Pulmonary artery endothelial cell (primary cell): ENCODE data around the gene KCNH4. TPM values are rescaled to one million over a fixed set of nuclear protein-coding genes. Genes with fewer than 3 reads are reported as not detected.

Experiments
- DNase-seq: peaks from one replicate; pipeline ENCODE4 v3.0.0-alpha.2; 2011; ENCODE audit warnings: low read depth, low spot score
- total RNA-seq: library from RNA; depleted of rRNA; stranded (reverse); fragments of >200 nt; gene quantifications from 2 replicates; pipeline ENCODE4 v1.2.3, GENCODE V29; 2014

Gene KCNH4
- total RNA-seq, 1 donor from 2014 or later: not detected

DNA sequence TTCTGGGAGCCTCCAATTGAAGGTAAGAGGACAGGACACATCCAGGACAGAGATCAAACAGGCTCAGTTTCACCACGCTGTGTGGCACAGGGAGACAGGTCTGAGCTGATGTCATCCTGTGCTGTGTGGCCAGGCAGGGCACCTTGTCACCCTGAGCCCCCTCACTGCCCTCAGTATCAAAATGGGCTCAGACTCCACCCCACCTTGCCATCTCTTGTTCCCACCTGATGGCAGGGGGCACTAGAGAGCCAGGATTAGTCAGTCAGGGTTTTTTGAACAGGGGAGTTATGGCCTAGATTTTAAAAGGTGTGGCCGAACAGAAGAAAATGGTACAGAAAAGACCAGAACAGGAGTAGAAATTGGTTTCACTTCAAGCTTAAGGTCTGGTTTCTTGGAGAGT lies 62.4 kb downstream of the KCNH4 start:
- no peak for DNase-seq

DNA sequence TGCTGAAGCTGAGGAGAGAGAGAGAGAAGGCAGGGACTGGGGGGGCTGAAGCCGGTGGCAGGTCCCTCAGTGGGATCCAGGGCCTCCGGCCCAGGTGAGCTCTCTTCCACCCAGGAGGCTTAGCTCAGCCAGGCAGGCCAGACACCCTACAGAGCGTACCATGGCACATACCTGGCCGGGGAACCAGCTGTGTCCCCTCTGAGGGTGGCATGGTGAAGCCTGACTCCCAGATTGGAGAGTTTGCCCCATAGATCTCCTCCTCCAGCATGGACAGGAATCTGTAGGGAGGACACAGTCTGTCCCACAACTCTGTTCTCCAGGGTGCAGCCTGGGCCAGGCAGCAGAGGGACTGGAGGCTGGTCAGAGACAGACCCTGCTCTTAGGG lies 62.8 kb downstream of the KCNH4 start:
- DNase-seq: no peak

DNA sequence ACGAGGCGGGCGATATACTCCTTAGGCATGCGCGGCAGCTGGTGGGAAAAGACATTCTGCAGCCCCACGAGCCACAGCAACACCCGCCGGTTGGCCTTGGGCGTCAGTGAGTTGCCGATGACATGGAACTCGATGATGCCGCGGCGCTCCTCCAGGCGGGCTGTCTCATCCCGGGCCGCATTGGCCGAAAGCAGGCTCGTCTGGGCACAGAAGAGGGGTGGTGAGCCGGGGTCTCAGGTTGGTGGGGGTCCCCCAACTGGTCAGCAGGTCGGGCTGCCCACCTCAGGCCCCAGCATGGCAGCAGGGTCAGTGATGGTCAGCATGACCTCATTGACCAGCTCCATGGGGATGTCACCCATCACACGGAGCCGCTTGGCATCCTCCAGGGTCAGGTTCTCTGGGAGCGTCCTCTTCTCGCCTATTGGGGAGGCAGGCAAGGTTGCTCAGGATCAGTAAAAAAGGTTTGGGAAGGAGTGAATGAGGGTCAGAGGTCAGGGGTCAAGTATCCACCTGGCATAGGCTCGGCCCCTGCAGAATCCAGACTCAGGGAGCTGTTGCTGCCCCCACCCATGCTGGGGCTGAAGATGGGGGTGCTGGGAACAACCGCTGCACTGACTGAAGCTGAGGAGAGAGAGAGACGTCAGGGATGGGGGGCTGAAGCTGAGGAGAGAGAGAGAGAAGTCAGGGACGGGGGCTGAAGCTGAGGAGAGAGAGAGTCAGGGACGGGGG lies 63.4 kb downstream of the KCNH4 start:
- DNase-seq: no peak

DNA sequence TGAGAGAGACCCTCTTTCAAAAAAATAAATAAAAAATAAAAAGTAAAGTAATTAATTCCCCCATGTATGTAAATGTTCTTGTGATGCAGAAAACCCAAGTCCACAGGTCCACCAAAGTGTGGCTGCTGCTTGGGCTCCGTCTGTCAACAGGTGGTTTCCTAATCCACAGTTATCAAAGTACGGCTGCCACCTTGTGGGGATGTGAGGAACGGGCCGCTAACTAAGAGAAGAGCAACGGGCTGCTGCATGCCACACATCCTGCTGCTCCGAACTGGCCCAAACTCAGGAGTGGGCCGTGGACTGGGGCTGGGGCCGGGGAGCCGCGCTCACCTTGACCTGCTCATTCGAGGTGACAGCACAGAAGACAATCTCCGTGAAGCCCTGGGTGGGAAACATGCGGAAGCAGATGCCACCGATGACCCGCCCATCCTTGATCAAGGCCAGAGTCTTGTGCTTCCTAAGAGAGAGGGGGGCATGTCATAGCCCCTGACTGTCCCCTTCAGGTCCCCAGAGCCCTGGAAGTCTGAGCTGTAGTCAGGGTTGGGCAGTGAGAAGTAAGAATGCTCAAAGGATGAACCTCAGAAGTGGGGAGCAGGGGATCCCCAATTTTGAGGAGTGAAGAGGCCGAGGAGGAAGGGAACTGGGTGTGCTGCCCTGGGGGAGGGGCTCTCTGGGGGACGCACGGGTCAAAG lies 64.1 kb downstream of the KCNH4 start:
- DNase-seq: peak; percentile 45

DNA sequence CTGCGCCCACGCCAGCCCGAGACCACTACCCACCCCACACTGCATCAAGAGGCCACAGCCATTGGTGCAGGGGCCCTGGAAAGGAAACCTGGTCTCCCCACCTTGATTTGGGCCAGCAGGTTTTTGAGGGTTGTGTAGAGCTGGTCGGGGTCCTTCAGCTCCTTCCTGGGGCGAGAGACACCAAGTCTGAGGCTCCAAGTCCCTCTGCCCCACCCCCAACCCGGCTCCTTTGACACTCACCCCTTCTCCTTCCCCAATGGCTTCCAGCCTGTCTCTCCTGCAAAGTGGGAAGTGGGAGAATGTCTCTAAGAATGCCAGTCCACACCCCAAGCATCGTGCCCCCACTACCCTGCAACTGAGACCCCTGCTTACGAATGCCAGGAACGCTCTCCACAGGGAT lies 66.8 kb downstream of the KCNH4 start:
- DNase-seq: no peak

DNA sequence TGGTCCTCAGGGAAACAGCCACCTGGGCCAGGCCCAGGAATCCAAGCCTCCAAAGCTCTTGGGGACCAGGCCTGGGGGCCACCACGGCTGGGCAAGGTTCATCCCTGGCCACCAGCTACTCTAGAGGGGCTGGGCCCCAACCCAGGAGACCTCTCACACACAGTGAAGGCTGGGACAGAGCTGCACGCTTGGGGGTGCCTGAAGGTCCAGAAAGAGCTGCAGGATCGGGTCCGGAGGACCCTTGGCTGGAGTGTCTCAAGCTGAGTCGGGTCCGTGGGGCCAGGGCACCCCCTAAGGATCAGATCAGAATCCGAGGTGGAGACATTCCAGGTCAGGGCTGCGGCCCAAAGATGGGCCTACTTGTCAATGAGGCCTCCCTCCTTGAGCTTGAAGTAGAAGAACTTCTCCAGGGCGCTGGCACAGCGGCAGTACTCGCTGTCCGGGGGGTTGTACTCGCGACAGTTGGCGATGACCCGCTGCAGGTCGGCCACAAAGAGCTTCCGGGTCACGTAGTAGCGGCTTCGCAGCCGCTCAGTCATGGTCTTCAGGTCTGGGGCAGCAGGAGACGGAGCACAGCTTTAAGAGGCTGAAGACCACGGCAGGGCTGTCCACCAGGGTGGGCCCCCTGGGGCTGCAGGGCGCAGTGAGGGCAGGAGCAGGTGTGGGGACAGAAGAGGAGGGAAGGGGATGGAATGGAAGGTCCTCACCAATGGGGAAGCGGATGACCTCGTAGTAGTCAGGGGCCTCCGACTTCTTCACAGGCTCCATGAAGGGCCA lies 67.5 kb downstream of the KCNH4 start:
- no peak for DNase-seq

DNA sequence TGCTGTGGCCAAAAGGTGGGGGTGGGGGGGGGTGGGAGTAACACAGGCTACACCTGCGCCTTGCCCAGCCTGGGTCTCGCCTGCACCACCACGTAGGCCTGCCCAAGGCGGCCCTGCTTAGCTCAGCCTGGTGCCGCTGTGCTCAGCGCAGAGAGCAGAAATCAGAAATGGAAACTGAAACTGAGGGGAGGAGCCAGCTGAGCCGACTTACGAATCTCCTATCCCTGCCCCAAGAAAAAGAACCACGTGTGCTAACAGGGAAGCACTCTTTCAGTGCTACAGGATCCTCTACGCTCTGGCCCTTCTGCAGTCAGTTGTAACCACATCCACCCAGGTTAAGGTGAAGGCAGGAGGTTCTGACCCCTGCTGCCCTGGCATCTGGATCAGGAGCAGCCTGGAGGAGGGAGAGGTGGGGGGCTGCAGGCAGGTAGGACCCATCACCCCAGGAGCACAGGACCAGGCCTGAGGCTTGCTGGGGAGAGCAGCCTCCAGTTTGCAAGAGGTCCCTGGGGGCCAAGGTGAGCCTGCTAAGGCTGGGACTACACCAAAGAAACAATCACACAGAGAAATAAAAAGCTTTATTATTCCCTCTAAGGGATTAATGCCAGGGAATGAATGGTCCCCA lies 68.3 kb downstream of the KCNH4 start, which contains the start of gene DHX58:
TSS of gene DHX58 (minus strand) at position 163 of the 625 bp plus-strand sequence. CDS start 822 bp downstream, outside the sequence.
- peak; percentile 75 for DNase-seq

DNA sequence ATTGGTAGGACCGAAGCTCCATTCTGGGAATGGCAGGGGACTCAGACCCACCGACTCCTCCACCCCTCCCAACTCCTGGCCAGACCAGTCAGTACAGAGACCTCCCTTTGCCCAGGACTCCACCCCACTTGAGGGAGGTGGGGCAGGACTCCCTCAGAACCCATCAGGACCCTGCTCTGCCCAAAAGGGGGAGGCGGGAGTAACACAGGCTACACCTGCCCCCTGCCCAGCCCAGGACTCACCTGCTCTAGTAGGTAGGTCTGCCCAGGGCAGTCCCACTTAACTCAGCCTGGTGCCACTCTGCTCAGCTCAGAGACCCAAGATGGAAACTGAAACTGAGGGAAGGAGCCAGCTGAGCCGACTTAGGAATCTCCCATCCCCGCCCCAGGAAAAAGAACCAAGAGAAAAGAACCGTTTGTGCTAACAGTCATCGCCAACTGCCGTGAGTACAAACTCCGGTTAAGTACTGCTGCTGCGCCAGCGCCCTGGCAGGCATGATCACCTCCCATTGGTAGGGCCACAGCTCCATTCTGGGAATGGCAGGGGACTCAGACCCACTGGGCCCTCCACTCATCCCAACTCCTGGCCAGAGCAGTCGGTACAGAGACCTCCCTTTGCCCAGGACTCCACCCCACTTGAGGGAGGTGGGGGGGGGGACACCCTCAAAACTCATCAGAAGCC lies 68.9 kb downstream of the KCNH4 start:
- DNase-seq: no peak

DNA sequence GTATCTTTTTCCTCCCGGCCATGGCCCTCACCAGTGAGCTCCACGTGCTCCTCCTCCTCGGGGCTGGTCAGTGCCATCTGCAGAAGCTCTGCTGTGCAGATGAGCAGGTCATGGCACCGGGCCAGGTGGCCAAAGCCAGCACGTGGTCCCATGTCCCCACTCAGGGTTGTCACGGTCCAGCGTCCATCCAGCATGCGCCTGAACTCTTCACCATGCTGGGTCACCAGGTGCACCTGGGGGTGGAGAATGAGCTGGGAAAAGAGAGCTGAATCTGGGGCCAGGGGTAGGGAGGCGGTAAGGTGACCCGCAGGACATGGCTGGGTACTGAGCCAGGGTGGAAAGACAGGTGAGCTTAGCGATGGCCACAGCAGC lies 69.7 kb downstream of the KCNH4 start:
- DNase-seq: no peak

DNA sequence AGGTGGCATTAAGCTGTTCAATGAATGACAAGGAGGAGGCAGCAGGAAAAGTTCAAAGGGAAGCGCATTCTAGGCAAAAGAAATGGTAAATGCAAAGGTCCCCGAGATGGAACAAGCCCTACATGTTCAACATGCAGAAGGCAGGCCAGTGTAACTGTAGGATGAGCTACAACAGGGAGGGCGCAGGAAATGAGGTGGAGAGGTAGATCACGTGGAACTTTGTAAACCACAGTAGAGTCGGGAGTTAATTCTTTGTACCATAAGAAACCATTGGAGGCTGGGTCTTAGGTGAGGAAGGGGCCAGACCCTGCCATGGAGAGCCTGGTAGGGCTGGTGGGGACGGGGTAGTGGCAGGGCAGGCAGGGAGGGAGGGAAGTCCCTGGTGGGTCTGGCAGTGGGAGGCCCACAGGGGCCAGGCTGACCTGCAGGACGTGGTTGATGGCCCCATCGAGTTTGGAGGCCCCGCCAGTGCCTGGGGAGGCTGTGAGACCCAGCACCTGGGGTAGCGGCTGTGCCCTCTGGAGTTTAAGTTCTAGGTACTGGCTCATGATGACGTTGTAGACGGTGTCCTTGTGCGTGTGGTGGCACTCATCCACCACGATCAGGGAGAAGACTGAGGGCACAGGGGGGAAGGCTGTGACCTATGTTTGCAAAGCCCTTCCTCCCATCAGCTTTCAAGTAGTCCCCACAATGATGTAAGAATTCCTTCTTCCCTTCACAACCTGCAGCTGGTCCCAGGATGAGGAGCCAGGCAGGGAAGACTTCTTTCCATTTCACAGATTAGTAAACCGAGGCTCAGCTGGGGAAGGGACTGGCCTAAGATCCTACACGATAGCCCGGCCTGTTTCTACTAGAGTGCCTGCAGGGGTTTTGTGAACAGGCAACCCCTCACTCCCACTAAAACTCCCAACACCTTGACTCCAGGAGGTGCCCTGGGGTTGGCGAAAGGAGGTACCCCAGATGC lies 70.4 kb downstream of the KCNH4 start:
- no peak for DNase-seq

DNA sequence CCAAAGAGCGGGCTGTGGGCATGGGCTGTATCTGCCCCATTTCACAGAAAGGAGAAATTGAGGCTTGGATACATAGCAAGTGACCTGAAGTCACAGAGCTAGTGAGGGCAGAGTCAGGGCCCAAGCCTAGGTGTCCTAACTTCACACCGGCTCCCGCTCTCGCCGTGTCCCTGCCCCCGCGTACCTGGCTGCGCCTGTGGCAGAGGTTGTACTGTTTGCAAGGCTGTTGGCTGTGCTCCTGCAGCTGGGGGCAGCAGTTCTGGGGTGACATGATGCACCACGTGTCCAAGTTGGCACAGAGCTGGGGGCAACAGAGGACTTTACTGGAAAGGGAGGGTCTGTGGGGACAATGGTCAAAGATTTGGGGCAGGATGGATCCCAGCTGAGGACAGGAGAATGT lies 71.9 kb downstream of the KCNH4 start:
- no peak for DNase-seq

DNA sequence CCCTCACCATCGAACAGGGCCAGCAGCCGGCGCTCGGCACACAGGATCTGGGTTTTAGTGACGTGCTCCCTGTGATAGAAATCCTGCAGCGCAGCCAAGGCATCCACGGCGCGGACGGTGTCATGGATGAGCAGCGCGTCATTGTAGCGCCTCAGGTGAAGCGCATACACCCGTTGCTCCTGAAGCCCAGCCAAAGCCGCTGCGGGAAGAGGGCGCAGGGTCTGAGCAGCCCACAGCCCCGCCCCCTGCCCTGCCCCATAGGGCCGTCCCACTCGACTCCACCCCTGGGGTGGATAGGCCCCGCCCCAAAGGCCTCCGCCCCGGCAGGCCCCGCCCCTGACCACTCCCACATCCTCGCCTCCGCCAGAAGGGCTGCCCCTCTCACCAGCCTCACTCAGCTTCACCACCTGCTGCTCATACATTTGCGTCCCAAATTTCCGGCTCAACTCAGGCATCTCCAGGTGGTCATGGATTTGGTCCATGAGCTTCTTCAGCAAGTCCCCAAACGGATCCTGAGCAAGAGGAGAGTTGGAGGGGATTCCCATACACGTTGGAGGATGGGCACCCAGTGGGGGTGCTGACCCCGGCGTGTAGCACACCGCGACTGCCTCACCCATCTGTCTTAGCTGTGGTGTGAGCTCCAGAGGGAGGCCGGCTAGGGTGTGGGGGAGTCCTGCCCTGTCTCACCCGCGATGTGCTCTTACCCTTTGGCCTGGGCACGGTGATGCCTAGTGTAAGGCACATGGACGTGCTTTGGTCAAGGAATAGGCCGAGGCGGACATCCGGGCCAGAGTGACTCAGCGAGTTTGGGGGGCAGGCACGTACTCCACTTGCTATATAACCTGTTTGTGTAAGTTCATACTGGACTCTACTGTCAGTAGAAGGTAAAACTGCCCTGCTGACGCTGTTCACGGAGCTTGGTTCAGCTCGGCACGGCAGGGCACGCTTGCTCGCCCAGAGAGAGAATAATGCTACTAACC lies 73.1 kb downstream of the KCNH4 start:
- no peak for DNase-seq

DNA sequence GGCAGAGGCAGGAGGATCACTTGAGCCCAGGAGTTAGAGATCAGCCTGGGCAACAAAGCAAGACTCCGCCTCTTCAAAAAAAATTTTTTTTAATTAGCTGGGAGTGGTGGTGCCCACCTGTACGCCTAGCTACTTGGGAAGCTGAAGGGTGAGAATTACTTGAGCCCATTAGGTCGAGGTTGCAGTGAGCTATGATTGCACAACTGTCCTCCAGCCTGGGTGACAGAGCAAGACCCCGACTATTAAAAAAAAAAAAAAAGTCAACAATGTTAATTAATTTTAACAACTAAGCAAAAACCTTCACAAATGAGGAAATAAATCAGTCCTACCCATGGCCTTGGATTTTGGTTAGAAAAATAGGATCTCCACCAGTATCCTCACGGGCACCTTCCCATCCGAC lies 73.8 kb downstream of the KCNH4 start:
- no peak for DNase-seq

Other genes starting within 250 kb of the KCNH4 start
- gene CNP, start 214.3 kb downstream of the KCNH4 start, total RNA-seq: 66.5 and 75.4 TPM in 2 replicates
- gene DNAJC7, start 163.7 kb downstream of the KCNH4 start, total RNA-seq: 74.8 and 90.8 TPM in 2 replicates
- 41.6 and 52.4 TPM in 2 replicates for gene NKIRAS2, start 161.1 kb downstream of the KCNH4 start, total RNA-seq
- gene C17orf113, start 130.5 kb downstream of the KCNH4 start, total RNA-seq: 0.11 and 0.26 TPM in 2 replicates
- not detected in 2 replicates for gene ZNF385C, start 82.7 kb downstream of the KCNH4 start, total RNA-seq
- 9.6 TPM in 2 replicates for gene DHX58, start 68.4 kb downstream of the KCNH4 start, total RNA-seq
- gene KAT2A, start 59.8 kb downstream of the KCNH4 start, total RNA-seq: 7.1 and 13.2 TPM in 2 replicates
- gene HSPB9, start 58.3 kb downstream of the KCNH4 start, total RNA-seq: not detected in 2 replicates
- 105 and 116 TPM in 2 replicates for gene RAB5C, start 26.2 kb downstream of the KCNH4 start, total RNA-seq
- gene HCRT, start 4.3 kb upstream of the KCNH4 start, total RNA-seq: not detected in 2 replicates
- gene GHDC, start 13.4 kb upstream of the KCNH4 start, total RNA-seq: 14.3 and 16.2 TPM in 2 replicates
- gene STAT5B, start 95.2 kb upstream of the KCNH4 start, total RNA-seq: 48.5 and 54.3 TPM in 2 replicates
- gene STAT5A, start 107.4 kb upstream of the KCNH4 start, total RNA-seq: 33.9 and 36.1 TPM in 2 replicates
- gene STAT3, start 207.3 kb upstream of the KCNH4 start, total RNA-seq: 99.0 and 132 TPM in 2 replicates
- 817 and 880 TPM in 2 replicates for gene CAVIN1, start 242.1 kb upstream of the KCNH4 start, total RNA-seq